ENCODE results near the gene CD38.

GRCh38 chr4:15792974-15793373 is 14.8 kb downstream of the CD38 start:
- TF ChIP-seq ZNF512 (CRISPR knock-in tag; IDR thresholded peaks at IDR 0.05; ENCODE audit: borderline replicate concordance) (no peak), STAT6 (CRISPR knock-in tag; conservative IDR thresholded peaks at IDR 0.05; ENCODE audit: low read depth) (no peak), KAT7 (CRISPR knock-in tag; IDR thresholded peaks at IDR 0.05; ENCODE audit: borderline replicate concordance) (no peak), E2F1 (CRISPR knock-in tag; IDR thresholded peaks at IDR 0.05) (no peak)

Data from WTC11 (cell line).